ENCODE measurements around the gene DNAJC13.
"Not testable (repeated sequence)": the region's sequence is repeated elsewhere in the genome, so short reads cannot be mapped to it uniquely, and the experiment has no call there.

The DNAJC13 gene, protein sequence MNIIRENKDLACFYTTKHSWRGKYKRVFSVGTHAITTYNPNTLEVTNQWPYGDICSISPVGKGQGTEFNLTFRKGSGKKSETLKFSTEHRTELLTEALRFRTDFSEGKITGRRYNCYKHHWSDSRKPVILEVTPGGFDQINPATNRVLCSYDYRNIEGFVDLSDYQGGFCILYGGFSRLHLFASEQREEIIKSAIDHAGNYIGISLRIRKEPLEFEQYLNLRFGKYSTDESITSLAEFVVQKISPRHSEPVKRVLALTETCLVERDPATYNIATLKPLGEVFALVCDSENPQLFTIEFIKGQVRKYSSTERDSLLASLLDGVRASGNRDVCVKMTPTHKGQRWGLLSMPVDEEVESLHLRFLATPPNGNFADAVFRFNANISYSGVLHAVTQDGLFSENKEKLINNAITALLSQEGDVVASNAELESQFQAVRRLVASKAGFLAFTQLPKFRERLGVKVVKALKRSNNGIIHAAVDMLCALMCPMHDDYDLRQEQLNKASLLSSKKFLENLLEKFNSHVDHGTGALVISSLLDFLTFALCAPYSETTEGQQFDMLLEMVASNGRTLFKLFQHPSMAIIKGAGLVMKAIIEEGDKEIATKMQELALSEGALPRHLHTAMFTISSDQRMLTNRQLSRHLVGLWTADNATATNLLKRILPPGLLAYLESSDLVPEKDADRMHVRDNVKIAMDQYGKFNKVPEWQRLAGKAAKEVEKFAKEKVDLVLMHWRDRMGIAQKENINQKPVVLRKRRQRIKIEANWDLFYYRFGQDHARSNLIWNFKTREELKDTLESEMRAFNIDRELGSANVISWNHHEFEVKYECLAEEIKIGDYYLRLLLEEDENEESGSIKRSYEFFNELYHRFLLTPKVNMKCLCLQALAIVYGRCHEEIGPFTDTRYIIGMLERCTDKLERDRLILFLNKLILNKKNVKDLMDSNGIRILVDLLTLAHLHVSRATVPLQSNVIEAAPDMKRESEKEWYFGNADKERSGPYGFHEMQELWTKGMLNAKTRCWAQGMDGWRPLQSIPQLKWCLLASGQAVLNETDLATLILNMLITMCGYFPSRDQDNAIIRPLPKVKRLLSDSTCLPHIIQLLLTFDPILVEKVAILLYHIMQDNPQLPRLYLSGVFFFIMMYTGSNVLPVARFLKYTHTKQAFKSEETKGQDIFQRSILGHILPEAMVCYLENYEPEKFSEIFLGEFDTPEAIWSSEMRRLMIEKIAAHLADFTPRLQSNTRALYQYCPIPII (N-terminal part only)

DNA sequence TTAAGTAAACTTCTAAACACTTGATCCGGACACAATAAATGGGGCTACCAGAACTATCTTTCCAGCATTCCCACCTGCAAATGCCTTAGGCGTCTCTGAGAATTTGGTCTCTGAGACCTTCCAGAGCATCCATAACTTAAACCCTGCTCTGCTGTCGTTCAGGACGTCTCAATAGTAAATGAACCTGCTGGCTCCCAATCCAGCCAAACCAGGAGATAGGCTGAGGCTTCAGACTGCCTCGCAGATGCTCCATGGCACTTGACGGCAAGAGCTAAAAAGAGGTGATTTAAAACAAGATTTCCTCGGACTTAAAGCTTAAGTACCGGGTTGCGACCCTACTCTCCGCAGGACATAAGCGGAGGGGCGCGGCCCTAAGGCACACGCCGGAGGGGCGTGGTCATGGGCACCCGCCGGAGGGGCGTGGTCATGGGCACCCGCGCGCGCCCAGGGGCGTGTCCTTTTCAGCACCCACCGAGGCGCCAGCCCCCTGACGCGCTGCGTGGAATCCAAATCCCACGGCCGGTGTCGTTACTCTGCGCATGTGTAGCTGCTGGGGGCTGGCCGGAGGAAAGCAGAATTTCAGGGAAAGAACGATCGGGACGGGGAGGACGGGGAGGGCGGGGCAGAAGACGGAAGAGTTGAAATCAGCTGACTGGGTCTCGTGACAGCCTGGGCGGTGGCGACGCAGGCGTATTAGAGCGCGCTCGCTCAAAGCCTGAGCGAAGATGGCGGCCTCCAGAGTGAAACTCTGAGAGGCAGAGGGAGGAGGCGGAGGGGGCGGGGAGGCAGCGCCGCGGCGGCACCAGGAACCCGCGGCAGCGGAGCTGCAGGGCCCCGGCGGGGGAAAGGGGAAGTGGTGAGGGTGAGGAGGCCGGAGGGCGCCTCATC, at the start of gene DNAJC13:
Gene DNAJC13 (plus strand): TSS at position 696 of the 888 bp plus-strand sequence. CDS start 17,049 bp downstream, outside the sequence.
- peak; percentile 94 for DNase-seq

DNA sequence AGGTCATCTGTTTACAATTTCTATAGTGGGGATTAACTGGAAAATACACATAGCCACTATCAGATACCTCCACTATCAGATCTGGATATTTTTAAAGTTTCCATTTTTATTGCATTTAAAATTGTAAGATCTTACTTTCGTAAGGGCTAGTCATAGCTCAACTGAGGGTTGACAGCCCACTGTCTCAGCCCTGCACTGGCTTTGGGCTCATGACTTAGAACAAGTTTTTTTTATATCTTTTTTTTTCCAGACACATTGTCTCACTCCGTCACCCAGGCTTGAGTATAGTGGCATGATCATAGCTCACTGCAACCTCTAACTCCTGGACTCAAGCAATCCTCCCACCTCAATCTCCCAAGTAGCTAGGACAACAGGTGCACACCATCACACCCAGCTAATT, 48.8 kb upstream of the DNAJC13 start:
- no peak for DNase-seq

DNA sequence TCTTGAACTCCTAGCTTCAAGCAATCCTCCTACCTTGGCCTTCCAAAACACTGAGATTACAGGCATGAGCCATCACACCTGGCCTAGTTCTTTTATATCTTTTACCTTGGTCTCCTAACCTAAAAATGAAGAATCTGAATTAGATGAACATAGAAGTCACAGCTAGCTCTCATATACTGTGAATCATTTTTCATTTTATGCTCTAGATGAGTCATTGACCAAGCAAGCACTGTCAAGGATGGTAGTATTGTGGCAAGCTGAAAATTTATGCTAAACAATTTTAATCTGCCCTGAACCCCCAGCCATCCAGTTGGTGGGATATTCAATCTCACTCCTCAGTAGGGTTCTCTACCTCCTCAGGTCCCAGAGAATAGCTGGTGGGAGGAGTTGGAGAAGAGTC, 48.3 kb upstream of the DNAJC13 start:
- DNase-seq, result no peak

DNA sequence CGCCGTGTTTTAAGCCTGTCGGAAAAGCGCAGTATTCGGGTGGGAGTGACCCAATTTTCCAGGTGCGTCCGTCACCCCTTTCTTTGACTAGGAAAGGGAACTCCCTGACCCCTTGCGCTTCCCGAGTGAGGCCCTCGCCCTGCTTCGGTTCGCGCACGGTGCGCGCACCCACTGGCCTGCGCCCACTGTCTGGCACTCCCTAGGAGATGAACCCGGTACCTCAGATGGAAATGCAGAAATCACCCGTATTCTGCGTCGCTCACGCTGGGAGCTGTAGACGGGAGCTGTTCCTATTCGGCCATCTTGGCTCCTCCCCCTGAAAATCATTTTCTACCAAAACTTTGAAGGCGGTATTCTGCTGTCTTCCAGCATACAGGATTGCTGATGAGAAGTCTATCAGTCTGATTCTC, 40.4 kb upstream of the DNAJC13 start:
- DNase-seq, result not testable (repeated sequence)

DNA sequence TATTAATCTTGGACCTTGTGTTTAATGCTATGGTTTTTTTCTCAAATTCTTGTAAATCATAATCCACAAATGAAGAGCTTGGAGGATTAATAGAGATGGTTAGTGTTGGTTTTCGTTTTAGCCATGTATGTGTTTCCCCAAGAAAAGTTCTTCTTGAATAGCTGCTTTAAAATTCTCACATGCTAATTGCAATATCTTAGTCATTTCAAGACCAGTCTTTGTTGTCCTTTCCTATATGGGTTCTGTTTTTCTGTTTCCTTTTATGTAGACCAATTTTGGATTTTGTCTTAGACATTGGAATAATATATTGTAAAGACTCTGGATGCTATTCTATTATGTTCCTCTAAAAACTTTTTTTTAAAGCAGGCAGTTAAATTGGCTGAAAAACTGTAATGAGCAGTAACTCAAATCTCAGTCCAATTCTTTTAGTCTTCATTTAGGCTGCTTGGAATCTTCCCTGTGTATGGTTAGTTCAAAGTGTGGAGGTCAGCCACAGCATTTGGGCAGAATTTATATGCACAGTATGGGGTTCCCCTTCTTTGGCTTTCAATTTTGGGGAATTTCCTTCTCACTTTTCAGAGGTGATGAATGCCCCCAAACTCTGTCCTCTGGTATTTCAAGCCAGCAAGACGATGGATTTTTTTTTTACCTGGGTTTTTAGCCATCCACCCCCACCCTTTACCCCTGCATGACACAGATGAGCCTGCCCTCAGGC, 39.1 kb upstream of the DNAJC13 start:
- DNase-seq, result no peak

DNA sequence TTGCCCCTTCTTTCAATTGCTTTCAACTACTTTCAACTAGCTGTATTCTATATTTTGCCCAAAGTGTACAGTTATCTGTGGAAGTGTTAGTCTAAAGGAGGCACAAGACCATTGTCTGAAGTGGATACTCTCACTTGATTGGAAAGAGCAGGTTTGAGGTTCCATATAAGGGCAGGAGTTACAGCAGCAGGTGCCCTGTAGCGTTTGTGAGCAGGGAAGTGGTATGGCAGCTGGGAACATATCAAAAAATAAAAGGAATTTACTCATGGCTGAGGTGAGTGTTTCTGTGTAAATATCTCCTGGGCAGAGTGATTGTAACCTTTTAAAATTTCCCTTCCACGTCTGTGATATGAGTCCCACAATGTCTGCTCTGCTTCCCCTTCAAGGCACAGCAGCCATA, 38.5 kb upstream of the DNAJC13 start:
- no peak for DNase-seq

DNA sequence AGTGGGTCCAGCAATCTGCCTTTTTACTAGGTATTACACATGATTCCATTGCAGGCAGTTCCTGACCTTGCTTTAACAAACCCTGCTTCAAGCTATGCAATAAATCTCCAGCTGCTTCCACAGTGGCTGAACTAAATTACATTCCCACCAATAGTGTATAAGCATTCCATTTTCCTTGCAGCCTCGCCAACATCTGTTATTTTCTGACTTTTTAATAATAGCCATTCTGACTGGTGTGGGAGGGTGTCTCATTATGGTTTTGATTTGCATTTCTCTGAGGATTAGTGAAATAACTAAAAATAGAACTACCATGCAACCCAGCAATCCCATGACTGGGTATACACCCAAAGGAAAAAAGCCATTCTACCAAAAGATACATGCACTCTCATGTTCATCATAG, 36.4 kb upstream of the DNAJC13 start:
- no peak for DNase-seq

DNA sequence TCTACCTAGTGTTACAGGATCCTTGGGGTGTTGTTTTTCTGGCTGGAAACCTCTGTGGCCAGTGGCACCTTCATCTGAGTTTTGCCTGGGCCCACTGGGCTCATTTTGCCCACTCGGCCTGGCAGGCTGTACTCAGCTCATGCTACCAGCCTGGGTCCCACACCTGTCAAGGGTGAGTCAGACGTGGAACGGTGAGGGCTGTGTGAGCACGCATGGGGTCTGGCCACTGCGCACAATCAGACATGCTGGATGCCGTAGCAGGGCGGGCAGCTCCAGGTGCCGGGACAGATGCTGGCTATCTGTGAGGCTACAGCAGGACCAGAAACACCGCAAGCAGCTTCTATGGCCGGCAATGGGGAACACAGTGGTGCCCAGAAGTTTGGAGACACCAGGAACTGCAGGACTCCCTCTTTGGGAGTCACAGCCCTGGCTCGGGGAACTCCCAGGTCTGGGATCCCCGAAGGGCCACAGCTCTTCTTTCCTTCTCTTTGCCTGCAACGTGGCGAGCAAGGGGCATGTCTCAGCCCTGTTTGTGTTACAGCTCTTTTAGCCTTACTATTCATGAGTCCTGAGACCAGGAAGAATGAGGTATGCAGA, 35.9 kb upstream of the DNAJC13 start:
- no peak for DNase-seq

DNA sequence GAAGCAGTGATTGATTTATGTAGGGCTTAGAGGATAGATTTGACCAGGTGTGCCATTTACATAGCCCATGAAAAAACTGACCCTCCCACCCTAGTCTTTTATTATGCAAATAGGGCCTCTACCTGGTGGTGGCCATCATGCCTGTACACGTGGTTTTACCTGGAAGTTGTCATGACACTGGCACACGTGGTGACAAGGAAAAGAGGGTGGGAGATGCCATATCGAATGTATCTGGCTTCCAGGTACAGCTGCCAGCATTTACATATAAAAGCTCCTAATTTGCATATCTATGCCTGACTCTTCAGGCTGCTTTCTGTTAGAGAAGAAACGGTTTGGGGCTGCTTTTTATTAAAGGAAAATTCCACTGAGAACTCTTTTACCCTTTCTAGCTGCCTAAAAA, 35.0 kb upstream of the DNAJC13 start:
- no peak for DNase-seq

DNA sequence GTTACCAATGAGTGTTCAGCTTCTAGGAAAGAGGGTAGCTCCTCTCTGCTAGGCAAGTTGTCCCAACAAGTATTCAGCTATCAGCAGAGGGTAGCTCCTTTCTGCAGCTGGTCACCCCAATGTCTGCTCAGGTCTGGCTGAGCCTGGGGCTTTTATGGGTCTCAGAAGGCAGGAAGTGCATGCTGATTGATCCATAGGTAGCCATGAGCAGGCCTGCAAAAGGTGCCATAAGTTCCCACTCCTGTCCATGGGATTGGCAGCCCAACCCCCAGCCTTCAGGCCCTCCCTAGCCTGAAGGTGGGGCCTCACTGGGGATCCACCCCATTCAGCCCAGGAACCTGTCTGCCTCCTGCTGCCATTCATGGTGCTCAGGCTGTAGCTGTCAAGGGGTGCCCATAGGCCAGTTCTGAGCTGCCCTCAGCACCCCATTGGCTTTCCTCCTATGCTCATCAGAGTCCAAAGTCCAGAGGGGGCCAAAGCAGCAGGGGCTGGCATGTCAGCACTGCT, 34.6 kb upstream of the DNAJC13 start:
- DNase-seq, result no peak

DNA sequence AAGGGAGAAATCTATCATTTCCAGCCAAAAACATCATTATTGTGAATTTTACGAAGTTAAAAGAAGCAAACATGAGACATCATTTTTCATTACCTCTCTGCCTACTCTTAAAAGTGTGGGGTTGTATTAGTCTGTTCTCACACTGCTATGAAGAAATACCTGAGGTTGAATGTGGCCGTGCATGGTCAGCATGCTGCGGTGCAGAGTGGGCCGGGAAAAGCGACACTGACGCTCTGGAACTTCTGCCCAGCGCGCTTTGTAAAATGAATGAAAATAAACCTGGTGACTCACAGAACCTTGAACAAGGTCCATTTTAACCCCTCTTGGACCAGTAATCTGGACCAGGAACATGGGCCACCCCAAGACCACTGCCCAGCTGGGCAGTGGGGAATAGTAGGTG, 31.0 kb upstream of the DNAJC13 start:
- no peak for DNase-seq

DNA sequence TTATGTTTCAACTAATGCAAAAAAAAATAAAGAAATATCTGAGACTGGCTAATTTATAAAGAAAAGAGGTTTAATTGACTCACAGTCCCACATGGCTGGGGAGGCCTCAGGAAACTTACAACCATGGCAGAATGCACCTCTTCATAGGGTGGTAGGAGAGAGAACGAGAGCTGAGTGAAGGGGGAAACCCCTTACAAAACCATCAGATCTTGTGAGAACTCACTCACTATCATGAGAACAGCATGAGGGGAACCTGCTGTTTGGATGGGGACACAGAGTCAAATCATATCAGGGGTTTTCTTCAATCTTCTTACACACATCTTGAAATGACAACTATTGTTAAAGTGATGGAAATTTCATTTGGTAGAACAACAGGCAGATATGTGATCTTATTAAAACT, 24.6 kb upstream of the DNAJC13 start:
- not testable (repeated sequence) for DNase-seq

DNA sequence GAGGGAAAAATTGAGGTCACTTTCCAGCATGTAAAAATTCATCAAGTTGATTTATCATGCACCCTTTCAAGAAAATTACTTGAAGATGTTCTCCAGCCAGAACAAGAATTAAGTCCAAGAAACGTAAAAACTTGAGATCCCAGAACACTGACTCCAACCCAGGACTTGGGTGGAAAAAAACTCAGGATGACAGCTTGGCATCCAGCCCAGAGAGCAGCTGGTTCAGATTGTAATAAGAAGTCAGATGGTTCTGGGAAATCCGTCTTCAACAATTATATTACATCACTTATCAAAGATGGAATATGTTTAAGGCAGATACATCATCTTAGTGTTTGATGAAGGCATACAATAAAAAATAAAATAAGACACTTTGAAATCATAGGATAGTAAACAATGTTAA, 23.0 kb upstream of the DNAJC13 start:
- DNase-seq, result no peak

DNA sequence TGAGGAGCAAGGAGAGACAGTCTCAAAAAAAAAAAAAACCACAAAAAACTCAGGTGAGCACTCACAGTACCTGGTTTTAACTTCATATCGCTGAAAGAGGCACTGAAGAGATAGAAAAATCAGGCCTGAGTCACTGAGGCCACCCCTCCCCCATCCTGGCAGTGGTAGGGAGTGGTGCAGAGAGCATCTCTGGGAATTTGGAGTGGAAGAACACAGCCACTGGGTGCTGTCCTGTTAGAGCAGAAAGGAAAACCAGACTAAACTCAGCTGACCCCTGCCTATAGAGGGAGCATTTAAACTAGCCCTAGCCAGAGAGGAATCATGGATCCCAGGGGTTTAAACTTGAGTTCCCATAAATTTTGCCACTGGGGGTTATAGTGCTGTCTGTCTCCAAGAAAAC, 22.2 kb upstream of the DNAJC13 start:
- no peak for DNase-seq

DNA sequence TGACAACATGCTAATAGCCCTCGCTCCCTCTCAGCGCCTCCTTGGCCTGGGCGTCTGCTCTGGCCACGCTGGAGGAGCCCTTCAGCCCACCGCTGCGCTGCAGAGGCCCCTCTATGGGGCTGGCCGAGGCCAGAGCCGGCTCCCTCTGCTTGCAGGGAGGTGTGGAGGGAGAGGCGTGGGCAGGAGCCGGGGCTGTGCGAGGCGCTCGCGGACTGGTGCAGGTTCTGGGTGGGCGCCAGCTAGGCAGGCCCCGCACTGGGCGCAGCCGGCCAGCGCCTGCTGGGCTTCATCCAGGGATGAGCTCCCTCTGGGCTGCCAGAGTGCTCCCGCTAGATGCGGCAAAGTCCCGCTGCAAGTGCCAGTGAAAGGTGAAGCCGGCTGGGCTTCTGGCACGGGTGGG, 21.0 kb upstream of the DNAJC13 start:
- no peak for DNase-seq

DNA sequence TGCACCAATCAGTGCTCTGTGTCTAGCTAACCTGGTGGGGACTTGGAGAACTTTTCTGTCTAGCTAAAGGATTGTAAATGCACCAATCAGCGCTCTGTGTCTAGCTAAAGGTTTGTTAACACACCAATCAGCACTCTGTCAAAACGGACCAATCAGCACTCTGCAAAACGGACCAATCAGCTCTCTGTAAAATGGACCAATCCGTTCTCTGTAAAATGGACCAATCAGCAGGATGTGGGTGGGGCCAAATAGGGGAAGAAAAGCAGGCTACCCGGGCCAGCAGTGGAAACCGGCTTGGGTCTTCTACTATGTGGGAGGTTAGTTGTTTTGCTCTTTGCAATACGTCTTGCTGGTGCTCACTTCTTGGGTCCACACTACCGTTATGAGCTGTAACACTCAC, 20.5 kb upstream of the DNAJC13 start:
- DNase-seq, result not testable (repeated sequence)

DNA sequence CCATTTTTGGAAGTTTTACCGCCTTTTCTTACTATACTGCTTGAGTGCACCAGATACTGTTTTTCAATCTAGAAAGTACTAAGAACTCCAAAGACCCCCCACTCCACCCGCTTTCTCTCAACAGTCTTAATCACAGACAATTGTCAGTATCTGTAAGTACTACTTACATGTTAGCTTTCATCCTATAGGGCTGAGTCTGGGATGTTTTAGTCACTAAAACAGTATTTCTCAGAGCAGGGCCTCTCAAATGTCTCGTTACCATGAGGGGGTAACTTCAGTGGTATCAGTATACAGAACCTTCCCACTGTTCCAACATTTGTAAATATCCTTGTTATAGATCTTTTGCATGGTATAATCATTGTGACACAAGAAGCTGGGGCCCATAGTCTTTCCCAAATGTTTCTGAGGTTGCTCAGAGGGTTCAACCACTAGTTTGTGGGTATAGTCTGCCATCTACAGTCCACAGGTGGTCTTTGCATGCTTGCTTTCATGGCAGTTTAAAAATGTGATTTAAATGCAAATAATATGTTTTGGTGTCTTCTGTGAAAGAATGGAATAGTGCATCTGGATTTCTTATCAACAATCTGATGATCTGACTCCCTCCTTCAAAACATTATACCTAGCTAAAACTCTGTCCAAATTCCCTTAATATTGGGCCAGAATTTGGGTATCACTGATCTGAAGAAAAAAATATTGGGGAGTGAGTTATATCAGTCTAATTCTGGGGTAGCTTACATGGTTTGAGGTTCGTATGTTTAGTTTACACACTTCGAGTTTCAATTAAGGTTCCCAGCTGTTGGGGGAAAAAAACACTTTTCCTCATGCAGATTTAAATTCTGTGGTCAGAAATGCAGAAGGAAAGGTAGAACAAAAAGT, 18.0 kb upstream of the DNAJC13 start:
- DNase-seq, result peak; percentile 11

DNA sequence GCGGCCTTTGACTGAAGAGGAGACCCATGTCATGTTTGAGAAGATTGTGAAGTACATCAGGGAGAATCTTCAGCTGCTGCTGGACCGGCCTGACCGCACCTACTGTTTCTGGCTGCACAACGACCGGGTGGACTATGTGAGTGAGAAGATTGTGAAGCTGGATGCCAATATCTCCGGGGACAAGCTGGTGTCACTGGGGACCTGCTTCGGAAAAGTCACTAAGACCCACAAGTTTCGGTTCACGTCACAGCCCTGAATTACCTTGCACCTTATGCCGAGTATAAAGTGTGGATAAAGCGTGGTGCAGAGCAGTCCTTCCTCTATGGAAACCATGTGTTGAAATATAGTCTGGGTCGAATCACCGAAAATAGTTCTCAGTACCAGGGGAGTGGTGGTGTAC, 16.0 kb upstream of the DNAJC13 start:
- no peak for DNase-seq

DNA sequence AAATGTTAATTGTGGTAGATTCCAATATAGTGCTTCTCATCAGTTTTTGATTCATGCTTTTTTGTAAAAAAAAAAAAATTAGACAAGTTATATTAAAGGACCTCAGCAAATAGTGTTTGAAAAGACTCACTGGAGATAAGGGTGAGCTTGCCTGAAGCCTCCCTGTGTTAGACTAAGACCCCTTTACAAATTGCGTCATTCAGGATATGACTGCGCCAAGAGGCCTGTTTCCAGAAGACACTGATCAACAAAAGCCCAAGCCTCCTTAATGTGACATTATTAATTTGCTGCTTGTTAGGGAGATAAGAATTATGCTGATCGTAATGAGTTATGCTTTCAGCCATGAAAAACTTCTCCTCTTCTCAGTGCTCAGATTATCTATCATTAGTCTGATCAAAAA, 13.0 kb upstream of the DNAJC13 start:
- no peak for DNase-seq

DNA sequence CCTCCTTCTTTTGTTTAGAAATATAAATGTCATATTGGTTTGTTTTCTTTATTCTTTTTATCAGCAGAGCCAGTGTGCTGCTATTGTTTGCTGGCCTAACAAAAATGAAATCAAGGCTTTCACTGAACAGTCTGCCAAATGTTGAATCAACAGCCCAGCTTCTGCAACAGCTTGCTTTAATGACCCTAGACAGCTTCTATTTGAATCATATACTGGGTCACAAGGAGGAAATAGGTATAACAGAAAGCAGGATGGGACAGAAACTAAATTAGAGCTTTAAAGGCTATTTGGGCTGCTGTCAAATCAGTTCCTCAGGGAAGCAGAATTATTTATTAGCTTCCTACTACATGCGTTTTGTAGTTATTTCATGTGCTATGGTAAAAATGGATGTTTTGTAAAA, 12.1 kb upstream of the DNAJC13 start:
- DNase-seq, result no peak
